IMR-90 (cell line): ENCODE data around the gene BRPF1. TPM values are rescaled to one million over a fixed set of nuclear protein-coding genes. Genes with fewer than 3 reads are reported as not detected.

Experiments used
- ATAC-seq: fragments of 200-7000 bp; cut with Tn5 transposase; 2 replicates; pipeline ENCODE4 v1.9.1; 2020; ENCODE audit warnings: low read depth, mild to moderate bottlenecking, moderate library complexity
- BruUV-seq: library from RNA; stranded (reverse); fragments of 400-500 nt; replicated peaks from 2 replicates; lab custom pipeline; 2021; lab: Mats Ljungman, UMichigan
- CTCF ChIA-PET: fragments of 300-600 bp; formaldehyde crosslinking; extraction: SDS; loops from one replicate; lab custom pipeline; 2021; ENCODE audit warnings: antibody characterized with exemption; lab: Yijun Ruan, JAX
- POLR2A ChIA-PET: fragments of 300-600 bp; sonication (Branson Sonifier 250); formaldehyde crosslinking; loops from one replicate; lab custom pipeline; 2022; ENCODE audit warnings: antibody characterized with exemption; ENCODE audit not compliant: unreplicated experiment; lab: Charles Lee
- DNase-seq: peaks from one replicate; pipeline ENCODE4 v3.0.0; 2013
- H2AFZ ChIP-seq: replicated peaks from 2 replicates; pipeline ENCODE3; 2013; ENCODE audit warnings: low read length, mild to moderate bottlenecking; ENCODE audit not compliant: poor library complexity
- H2AK5ac ChIP-seq: 2 replicates; pipeline ENCODE4 v1.6.1; 2013; ENCODE audit warnings: low read depth, low read length, inconsistent platforms
- H2AK9ac ChIP-seq: replicated peaks from 2 replicates; pipeline ENCODE3; 2013; ENCODE audit warnings: mild to moderate bottlenecking, low read depth, low read length, moderate library complexity; ENCODE audit not compliant: poor library complexity
- H2BK120ac ChIP-seq: 2 replicates; pipeline ENCODE4 v1.6.1; 2013; ENCODE audit warnings: low read depth, low read length, inconsistent platforms
- H2BK15ac ChIP-seq: 3 replicates; pipeline ENCODE4 v1.6.1; 2013; ENCODE audit warnings: low read depth, low read length, inconsistent platforms
- H2BK20ac ChIP-seq: 2 replicates; pipeline ENCODE4 v1.6.1; 2013; ENCODE audit warnings: low read depth, mild to moderate bottlenecking, inconsistent platforms, low read length, moderate library complexity
- H2BK5ac ChIP-seq: 2 replicates; pipeline ENCODE4 v1.6.1; 2013; ENCODE audit warnings: mild to moderate bottlenecking, low read depth, low read length, inconsistent platforms; ENCODE audit not compliant: poor library complexity, severe bottlenecking
- H3K14ac ChIP-seq: replicated peaks from 2 replicates; pipeline ENCODE4 v1.6.1; 2013; ENCODE audit warnings: low read depth, low read length, inconsistent platforms
- H3K18ac ChIP-seq: 2 replicates; pipeline ENCODE4 v1.6.1; 2013; ENCODE audit warnings: low read depth, low read length, control low read depth
- H3K23ac ChIP-seq: 2 replicates; pipeline ENCODE4 v1.6.1; 2013; ENCODE audit warnings: low read depth, low read length, inconsistent platforms
- H3K27ac ChIP-seq: 2 replicates; pipeline ENCODE4 v1.5.1; 2013; ENCODE audit warnings: mild to moderate bottlenecking, control low read depth, low read length; ENCODE audit not compliant: insufficient read depth
- H3K27me3 ChIP-seq: 2 replicates; pipeline ENCODE4 v1.6.1; 2013; ENCODE audit warnings: low read length; ENCODE audit not compliant: control insufficient read depth, insufficient read depth
- H3K36me3 ChIP-seq: 2 replicates; pipeline ENCODE4 v1.6.1; 2013; ENCODE audit warnings: low read length, mixed read lengths; ENCODE audit not compliant: control insufficient read depth, insufficient read depth
- H3K4ac ChIP-seq: 2 replicates; pipeline ENCODE4 v1.6.1; 2013; ENCODE audit warnings: low read depth, low read length, inconsistent platforms
- H3K4me1 ChIP-seq: 2 replicates; pipeline ENCODE4 v1.6.1; 2013; ENCODE audit warnings: low read length, mixed read lengths; ENCODE audit not compliant: control insufficient read depth, insufficient read depth
- H3K4me2 ChIP-seq: 2 replicates; pipeline ENCODE4 v1.6.1; 2013; ENCODE audit warnings: low read depth, mild to moderate bottlenecking, control low read depth, low read length, moderate library complexity
- H3K4me3 ChIP-seq: 2 replicates; pipeline ENCODE4 v1.5.1; 2013; ENCODE audit warnings: low read depth, mild to moderate bottlenecking, control low read depth, low read length, moderate library complexity; ENCODE audit not compliant: insufficient read depth
- H3K56ac ChIP-seq: 2 replicates; pipeline ENCODE4 v1.6.1; 2013; ENCODE audit warnings: low read length, inconsistent platforms; ENCODE audit not compliant: insufficient read depth; ENCODE audit errors: extremely low read depth
- H3K79me1 ChIP-seq, 2 experiments: 2 replicates each; pipeline ENCODE4 v1.6.1; 2013; ENCODE audit warnings: low read length in 2 of 2, inconsistent platforms in 1 of 2, low read depth in 1 of 2
- H3K9ac ChIP-seq: 2 replicates; pipeline ENCODE4 v1.6.1; 2013; ENCODE audit warnings: low read depth, low read length, control low read depth
- H3K9me1 ChIP-seq: 2 replicates; pipeline ENCODE4 v1.6.1; 2013; ENCODE audit warnings: low read length, inconsistent platforms; ENCODE audit not compliant: insufficient read depth
- H3K9me3 ChIP-seq: 2 replicates; pipeline ENCODE4 v1.6.1; 2013; ENCODE audit warnings: low read length; ENCODE audit not compliant: control insufficient read depth, insufficient read depth
- H4K20me1 ChIP-seq: 2 replicates; pipeline ENCODE4 v1.6.1; 2013; ENCODE audit warnings: low read length, inconsistent platforms; ENCODE audit not compliant: insufficient read depth
- H4K5ac ChIP-seq: 2 replicates; pipeline ENCODE4 v1.6.1; 2013; ENCODE audit warnings: mild to moderate bottlenecking, low read depth, low read length, control low read depth
- H4K8ac ChIP-seq, 2 experiments: 2 replicates each; pipeline ENCODE4 v1.6.1; 2013; ENCODE audit warnings: low read depth in 2 of 2, low read length in 2 of 2, control low read depth in 1 of 2, inconsistent platforms in 1 of 2
- H4K91ac ChIP-seq: 2 replicates; pipeline ENCODE4 v1.6.1; 2013; ENCODE audit warnings: low read depth, low read length, inconsistent platforms; ENCODE audit not compliant: insufficient read depth
- CEBPB ChIP-seq: IDR thresholded peaks from 2 replicates; pipeline ENCODE4 v1.6.1; 2012; ENCODE audit warnings: low read depth, low read length, improper control_type of control experiment
- RCOR1 ChIP-seq: IDR thresholded peaks from 2 replicates; pipeline ENCODE4 v1.6.1; 2012; ENCODE audit warnings: mild to moderate bottlenecking, low read length, improper control_type of control experiment; ENCODE audit not compliant: insufficient replicate concordance
- WGBS, 2 experiments: methylation state at CpG; one replicate each; pipeline versions ENCODE4 v1.1.5 to v1.1.7; 2013; ENCODE audit warnings: missing lambda C conversion rate in 2 of 2; ENCODE audit not compliant: insufficient read length in 1 of 2; ENCODE audit errors: extremely low coverage in 2 of 2; 5-methylcytosine and 5-hydroxymethylcytosine counted together
- dilution Hi-C: fragments of 300-500 bp; cut with HindIII; formaldehyde crosslinking; loops from one replicate; pipeline ENCODE4 v1.14.3; 2018; ENCODE audit warnings: low sequenced_read_pairs; ENCODE audit not compliant: unreplicated experiment
- in situ Hi-C: fragments of 300-500 bp; cut with MboI; formaldehyde crosslinking; loops from 3 replicates; pipeline ENCODE4 v1.14.3; 2019; ENCODE audit warnings: low sequenced_read_pairs, inconsistent platforms, mixed read lengths
- intact Hi-C: fragments of 100-400 bp; cut with micrococcal nuclease; formaldehyde crosslinking; loops from 2 replicates; pipeline ENCODE4 v1.10.0; 2022
- polyA plus RNA-seq, 3 experiments: library from polyadenylated mRNA; depleted of rRNA; stranded (reverse); fragments of >200 nt; gene quantifications; 2 replicates each; pipeline ENCODE4 v1.2.3, GENCODE V29; 2012; ENCODE audit warnings: low replicate concordance in 1 of 3
- total RNA-seq: library from RNA; depleted of rRNA; stranded (reverse); fragments of >200 nt; gene quantifications from 2 replicates; pipeline ENCODE4 v1.2.3, GENCODE V29; 2012

Gene BRPF1
- total and polyA plus RNA-seq, 2 of the 4 experiments (the other 2 are of a cell fraction) = 13.6 to 15.6 TPM

DNA sequence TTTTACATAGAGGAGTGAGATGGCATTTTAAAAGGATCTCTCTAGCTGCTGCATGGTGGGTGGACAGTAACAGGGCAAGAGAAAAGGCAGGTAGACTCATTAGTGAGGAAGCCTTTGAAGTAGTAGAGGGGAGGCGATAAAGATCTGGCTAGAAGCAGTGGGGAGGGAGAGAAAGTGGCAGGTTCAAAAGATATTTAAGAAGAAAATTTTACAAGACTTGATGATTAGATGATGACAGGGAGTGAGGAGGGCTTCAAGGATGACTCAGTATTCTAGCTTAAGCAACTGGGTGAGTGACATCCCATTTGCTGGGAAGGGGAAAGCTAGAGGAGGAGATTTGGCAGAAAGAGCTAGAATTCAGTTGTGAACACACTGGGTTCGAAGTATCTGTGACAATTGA, 3.8 kb upstream of the BRPF1 start:
- no peak overlapping the region for H3K4me3 ChIP-seq
- H3K79me1 ChIP-seq = peaks cover 0 to 5% of the 10 kb centered on the region in 2 experiments; a peak in 2 of 4 replicates
- no peak overlapping the region for H2BK120ac ChIP-seq
- no peak overlapping the region for H2BK5ac ChIP-seq
- ChIA-PET CTCF (no interaction called here), POLR2A (no interaction called here)
- no peaks in the 10 kb centered on the region for H3K36me3 ChIP-seq
- H4K91ac ChIP-seq = no peak overlapping the region
- H3K4me1 ChIP-seq = peaks cover 3% of the 10 kb centered on the region; the same call in 1 of the 2 replicates
- H2AFZ ChIP-seq = no peak overlapping the region
- H3K4me2 ChIP-seq = no peak overlapping the region
- H3K56ac ChIP-seq = no peak overlapping the region
- no peak overlapping the region for H3K9ac ChIP-seq
- H2AK5ac ChIP-seq = no peak overlapping the region
- WGBS, 2 experiments = 89% methylated on average over 1 of the region's 2 CpGs; no CpG with 5 or more reads in 1 of the 2 experiments
- H2AK9ac ChIP-seq = no peak overlapping the region
- intact Hi-C loops (no loop called here), dilution Hi-C loops (no loop called here), in situ Hi-C loops (no loop called here)
- peaks cover 8% of the 10 kb centered on the region for H4K20me1 ChIP-seq
- H2BK20ac ChIP-seq = no peak overlapping the region
- no TSS peak for BruUV-seq
- H4K5ac ChIP-seq = no peak overlapping the region
- H3K23ac ChIP-seq = no peak overlapping the region
- H3K27ac ChIP-seq = no peak overlapping the region
- TF ChIP-seq CEBPB = peak; percentile 10; the same call in 1 of the 2 replicates
- no peak for TF ChIP-seq RCOR1
- no peaks in the 10 kb centered on the region; the same call in 1 of the 2 replicates for H3K27me3 ChIP-seq
- no peak overlapping the region for H3K14ac ChIP-seq
- H4K8ac ChIP-seq = no peak overlapping the region
- DNase-seq (peak; percentile 47), ATAC-seq (no peak)
- H3K4ac ChIP-seq = no peak overlapping the region
- H3K9me3 ChIP-seq = no peaks in the 10 kb centered on the region
- H3K18ac ChIP-seq = no peak overlapping the region
- H3K9me1 ChIP-seq = peaks cover under 1% of the 10 kb centered on the region; the same call in 1 of the 2 replicates
- H2BK15ac ChIP-seq = no peak overlapping the region
